Naive thymus-derived CD8-positive, alpha-beta T cell (primary cell): Measurements from ENCODE around the gene TPM1. TPM values are rescaled to one million over a fixed set of nuclear protein-coding genes. Genes with fewer than 3 reads are reported as not detected.

Experiments
- ATAC-seq, 2 donors: fragments of 150-1000 bp; cut with Tn5 transposase in 1 of 2; sonication (Bioruptor Pico), chemical (Tn5 transposase) in 1 of 2; 1 replicate in 1 of 2; 2 replicates in 1 of 2; pipeline ENCODE4 v1.10.0; 2021; ENCODE audit warnings: mild to moderate bottlenecking in 2 of 2, moderate library complexity in 2 of 2
- POLR2A ChIA-PET: fragments of 350-600 bp; sonication (Branson Sonifier 250); formaldehyde crosslinking; loops from one replicate; lab custom pipeline; 2021; ENCODE audit warnings: antibody characterized with exemption; lab: Charles Lee
- DNase-seq, 10 donors: peaks; one replicate each; pipeline versions ENCODE4 v3.0.0 to v3.0.0-alpha.2; 2020 to 2022
- H3K27ac Mint-ChIP-seq, 10 donors: one replicate each; pipeline ENCODE4 v1.8.0; 2020 to 2022; ENCODE audit warnings: mild to moderate bottlenecking in 10 of 10, mixed read lengths in 10 of 10, moderate library complexity in 4 of 10, inconsistent platforms in 1 of 10
- H3K27me3 Mint-ChIP-seq, 5 donors: one replicate each; pipeline ENCODE4 v1.8.0; 2021 to 2022; ENCODE audit warnings: mixed read lengths in 5 of 5
- H3K36me3 Mint-ChIP-seq, 3 donors: one replicate each; pipeline ENCODE4 v1.8.0; 2020 to 2022; ENCODE audit warnings: mixed read lengths in 3 of 3, mild to moderate bottlenecking in 2 of 3, inconsistent platforms in 1 of 3
- H3K4me1 Mint-ChIP-seq, 4 donors: one replicate each; pipeline ENCODE4 v1.8.0; 2021 to 2022; ENCODE audit warnings: mixed read lengths in 4 of 4
- H3K4me3 Mint-ChIP-seq, 10 donors: one replicate each; pipeline ENCODE4 v1.8.0; 2020 to 2022; ENCODE audit warnings: mild to moderate bottlenecking in 10 of 10, mixed read lengths in 10 of 10, moderate library complexity in 6 of 10, inconsistent platforms in 1 of 10
- H3K9me3 Mint-ChIP-seq, 9 donors: one replicate each; pipeline ENCODE4 v1.8.0; 2020 to 2022; ENCODE audit warnings: mixed read lengths in 9 of 9, mild to moderate bottlenecking in 3 of 9, inconsistent platforms in 1 of 9, moderate library complexity in 1 of 9
- polyA plus RNA-seq, 3 donors: library from polyadenylated mRNA; unstranded; fragments of 300-500 nt; fragmentation: Illumina TruSeq; gene quantifications; one replicate each; pipeline ENCODE4 v1.2.3, GENCODE V29; 2021
- total RNA-seq, 8 experiments: library from RNA in 2 of 8; stranded (reverse) in 2 of 8; gene quantifications; one replicate each; pipeline ENCODE4 v1.2.3 and lab custom pipeline; 2021 to 2026

TPM1 gene
- total and polyA plus RNA-seq, 5 experiments from 2014 or later = 5.1 to 21.2 (median 6.0) TPM

- POLR2A ChIA-PET = interaction anchor here (3.5 kb wide), 1 partner anchor 48 kb away, joined by 10 read pairs; no protein-coding TSS in a partner anchor
- Mint-ChIP-seq H3K27me3 (peaks cover 28 to 65% (median 44%) of the 10 kb centered on the region in 5 donors), H3K4me1 (peaks cover 16 to 43% (median 35%) of the 10 kb centered on the region in 4 donors)
Observed at GRCh38 chr15:63045879-63046278, 3.3 kb downstream of the TPM1 start.

DNA sequence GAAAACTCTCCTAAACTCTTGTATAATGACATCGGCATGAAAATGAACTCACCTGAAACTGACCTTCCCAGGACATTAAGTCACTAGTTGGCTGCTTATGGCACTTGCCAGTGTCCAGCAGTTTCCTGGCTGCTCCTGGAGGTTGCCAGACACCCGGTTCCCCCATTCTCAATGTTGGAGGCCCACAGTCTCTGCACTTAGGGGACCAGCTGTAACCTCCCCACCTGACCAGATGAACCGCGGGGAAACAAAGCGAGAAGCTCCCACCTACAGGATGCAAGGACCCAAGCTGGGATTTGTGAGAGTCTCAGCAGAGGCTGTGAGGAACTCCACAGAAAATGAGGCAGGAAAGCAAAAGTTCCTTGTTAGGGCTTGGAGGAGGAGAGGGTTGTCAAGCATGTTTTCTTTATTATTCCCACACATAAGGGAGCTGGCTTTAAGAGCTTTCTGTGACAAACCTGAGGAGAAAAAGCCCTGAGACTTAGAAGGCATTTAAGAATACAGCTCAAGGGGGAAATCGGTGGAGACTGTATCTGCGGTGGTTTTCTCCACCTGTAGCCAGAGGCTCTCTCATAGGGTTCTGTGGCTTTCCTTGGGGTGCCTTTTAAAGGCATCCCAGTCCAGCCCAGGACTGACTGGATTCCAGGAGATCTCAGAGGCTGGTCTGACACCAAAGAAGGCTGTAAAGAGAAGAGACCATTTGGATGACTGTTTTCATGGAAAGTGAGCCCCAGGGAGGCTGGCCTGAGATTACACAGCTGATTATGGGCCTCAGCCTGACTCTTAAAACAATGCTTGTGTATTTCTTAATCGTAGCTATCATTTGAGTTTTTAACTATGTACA, 4.6 kb downstream of the TPM1 start:
- no peaks in the 10 kb centered on the region for H3K9me3 Mint-ChIP-seq
- DNase-seq = no peak
- no peak for ATAC-seq
- H3K27ac Mint-ChIP-seq = peak overlapping the region in 8 of 10 donors; percentile 48 to 86 (median 80)
- peaks cover 16 to 43% (median 29%) of the 10 kb centered on the region in 4 donors for H3K4me1 Mint-ChIP-seq
- H3K4me3 Mint-ChIP-seq = peak overlapping the region; percentile 77 to 93 (median 89)
- H3K27me3 Mint-ChIP-seq = peaks cover 19 to 53% (median 34%) of the 10 kb centered on the region in 5 donors
- POLR2A ChIA-PET = interaction anchor here (0.7 to 3.5 kb wide), 4 partner anchors 10 to 110 kb away, joined by 3 to 10 read pairs (median 4); partner anchors contain the start of gene RPS27L
- no peaks in the 10 kb centered on the region for H3K36me3 Mint-ChIP-seq

More at GRCh38 chr15:63045879-63046278, 3.3 kb downstream of the TPM1 start:
- no peaks in the 10 kb centered on the region for H3K36me3 Mint-ChIP-seq
- H3K4me3 Mint-ChIP-seq = no peak overlapping the region
- DNase-seq (no peak), ATAC-seq (no peak)
- H3K9me3 Mint-ChIP-seq = no peaks in the 10 kb centered on the region
- no peak overlapping the region for H3K27ac Mint-ChIP-seq

DNA sequence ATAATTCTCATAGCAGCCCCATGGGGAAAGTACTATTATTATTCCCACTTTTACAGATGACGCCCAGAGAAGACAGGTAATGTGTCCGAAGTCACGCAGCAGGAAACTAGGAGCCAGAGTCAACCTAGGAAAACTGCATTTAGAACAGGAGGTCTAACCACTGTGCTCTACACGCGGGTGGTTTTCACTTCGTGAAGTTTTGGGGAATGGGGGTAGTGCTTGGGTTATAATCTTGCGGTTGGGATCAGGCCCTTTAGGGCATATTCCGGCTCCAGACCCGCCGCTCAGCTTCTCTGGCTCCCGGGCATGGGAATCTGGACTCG, 5.2 kb downstream of the TPM1 start:
- no peaks in the 10 kb centered on the region for H3K9me3 Mint-ChIP-seq
- DNase-seq = no peak
- ATAC-seq = no peak
- H3K4me1 Mint-ChIP-seq = peaks cover 14 to 41% (median 29%) of the 10 kb centered on the region in 4 donors
- H3K27me3 Mint-ChIP-seq = peaks cover 19 to 49% (median 34%) of the 10 kb centered on the region in 5 donors
- peak overlapping the region; percentile 77 to 93 (median 89) for H3K4me3 Mint-ChIP-seq
- peak overlapping the region in 9 of 10 donors; percentile 48 to 86 (median 80) for H3K27ac Mint-ChIP-seq
- H3K36me3 Mint-ChIP-seq = no peaks in the 10 kb centered on the region
- POLR2A ChIA-PET = interaction anchor here (0.7 to 3.5 kb wide), 4 partner anchors 9 to 109 kb away, joined by 3 to 10 read pairs (median 4); partner anchors contain the start of gene RPS27L

- no peaks in the 10 kb centered on the region for H3K9me3 Mint-ChIP-seq
- DNase-seq (peak; percentile 78 to 89 (median 85)), ATAC-seq (peak; percentile 80 to 83)
- POLR2A ChIA-PET = interaction anchor here (0.7 to 3.5 kb wide), 6 partner anchors 9 to 229 kb away, joined by 3 to 10 read pairs (median 3); partner anchors contain the start of gene RPS27L
- no peaks in the 10 kb centered on the region for H3K36me3 Mint-ChIP-seq
- H3K4me3 Mint-ChIP-seq = peak overlapping the region; percentile 83 to 97 (median 93)
- H3K4me1 Mint-ChIP-seq = peaks cover 10 to 36% (median 26%) of the 10 kb centered on the region in 4 donors
- H3K27ac Mint-ChIP-seq = peak overlapping the region in 8 of 10 donors; percentile 59 to 87 (median 78)
- H3K27me3 Mint-ChIP-seq = peaks cover 16 to 44% (median 30%) of the 10 kb centered on the region in 5 donors
Observed at GRCh38 chr15:63048115-63048775, 5.7 kb downstream of the TPM1 start.

- POLR2A ChIA-PET = interaction anchor here (0.7 to 3.5 kb wide), 4 partner anchors 8 to 228 kb away, joined by 3 to 10 read pairs (median 4); no protein-coding TSS in a partner anchor
- Mint-ChIP-seq H3K36me3 (no peaks in the 10 kb centered on the region), H3K4me1 (peaks cover 10 to 28% (median 22%) of the 10 kb centered on the region in 4 donors), H3K9me3 (no peaks in the 10 kb centered on the region), H3K4me3 (peak overlapping the region; percentile 86 to 97 (median 94)), H3K27me3 (peaks cover 16 to 36% (median 28%) of the 10 kb centered on the region in 5 donors), H3K27ac (peak overlapping the region; percentile 58 to 93 (median 80))
- DNase-seq (peak in 7 of 10 donors; percentile 11 to 66 (median 18)), ATAC-seq (peak; percentile 21 to 30)
Observed at GRCh38 chr15:63048776-63049665, 6.5 kb downstream of the TPM1 start.

DNA sequence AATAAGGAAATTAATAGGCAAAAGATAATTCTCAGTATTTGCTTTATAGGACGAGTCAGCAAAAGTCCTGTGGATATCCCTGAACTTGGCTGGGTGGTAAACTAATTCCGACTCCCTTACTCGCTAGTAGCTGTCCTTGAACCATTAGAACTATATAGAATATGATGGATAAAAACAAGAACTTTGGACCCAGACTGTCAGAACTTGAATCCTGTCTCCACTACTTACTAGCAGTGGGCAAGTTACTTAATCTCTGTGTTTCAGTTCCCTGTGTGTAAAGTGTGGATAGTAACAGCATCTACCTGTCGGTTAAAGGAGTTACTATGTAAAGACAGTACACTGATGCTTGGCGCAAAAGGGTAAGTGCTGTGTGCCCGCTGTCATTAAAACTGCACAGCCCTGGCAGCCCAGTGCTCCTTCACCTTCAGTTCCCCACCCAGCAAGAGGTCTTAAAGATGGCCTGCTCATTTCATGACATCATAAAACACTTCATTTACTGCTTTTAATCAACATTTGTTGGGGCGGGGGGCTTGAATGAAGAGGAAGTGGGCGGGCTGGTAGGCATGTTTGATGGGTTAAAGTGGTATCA, 7.3 kb downstream of the TPM1 start:
- H3K9me3 Mint-ChIP-seq = no peaks in the 10 kb centered on the region
- H3K27me3 Mint-ChIP-seq = peaks cover 11 to 27% (median 19%) of the 10 kb centered on the region in 5 donors
- H3K4me1 Mint-ChIP-seq = peaks cover 10 to 24% (median 21%) of the 10 kb centered on the region in 4 donors
- no peaks in the 10 kb centered on the region for H3K36me3 Mint-ChIP-seq
- no peak for DNase-seq
- POLR2A ChIA-PET = no interaction called here
- H3K4me3 Mint-ChIP-seq = peak overlapping the region; percentile 41 to 97 (median 91)
- H3K27ac Mint-ChIP-seq = peak overlapping the region in 1 of 10 donors; percentile 81
- no peak for ATAC-seq

GRCh38 chr15:63050731-63051155, 8.2 kb downstream of the TPM1 start:
- no peak for ATAC-seq
- Mint-ChIP-seq H3K4me1 (peaks cover 10 to 24% (median 22%) of the 10 kb centered on the region in 4 donors), H3K36me3 (no peaks in the 10 kb centered on the region), H3K27ac (no peak overlapping the region), H3K4me3 (no peak overlapping the region), H3K27me3 (peaks cover 4 to 19% (median 11%) of the 10 kb centered on the region in 5 donors), H3K9me3 (no peaks in the 10 kb centered on the region)
- no peak for DNase-seq
- POLR2A ChIA-PET = no interaction called here

DNA sequence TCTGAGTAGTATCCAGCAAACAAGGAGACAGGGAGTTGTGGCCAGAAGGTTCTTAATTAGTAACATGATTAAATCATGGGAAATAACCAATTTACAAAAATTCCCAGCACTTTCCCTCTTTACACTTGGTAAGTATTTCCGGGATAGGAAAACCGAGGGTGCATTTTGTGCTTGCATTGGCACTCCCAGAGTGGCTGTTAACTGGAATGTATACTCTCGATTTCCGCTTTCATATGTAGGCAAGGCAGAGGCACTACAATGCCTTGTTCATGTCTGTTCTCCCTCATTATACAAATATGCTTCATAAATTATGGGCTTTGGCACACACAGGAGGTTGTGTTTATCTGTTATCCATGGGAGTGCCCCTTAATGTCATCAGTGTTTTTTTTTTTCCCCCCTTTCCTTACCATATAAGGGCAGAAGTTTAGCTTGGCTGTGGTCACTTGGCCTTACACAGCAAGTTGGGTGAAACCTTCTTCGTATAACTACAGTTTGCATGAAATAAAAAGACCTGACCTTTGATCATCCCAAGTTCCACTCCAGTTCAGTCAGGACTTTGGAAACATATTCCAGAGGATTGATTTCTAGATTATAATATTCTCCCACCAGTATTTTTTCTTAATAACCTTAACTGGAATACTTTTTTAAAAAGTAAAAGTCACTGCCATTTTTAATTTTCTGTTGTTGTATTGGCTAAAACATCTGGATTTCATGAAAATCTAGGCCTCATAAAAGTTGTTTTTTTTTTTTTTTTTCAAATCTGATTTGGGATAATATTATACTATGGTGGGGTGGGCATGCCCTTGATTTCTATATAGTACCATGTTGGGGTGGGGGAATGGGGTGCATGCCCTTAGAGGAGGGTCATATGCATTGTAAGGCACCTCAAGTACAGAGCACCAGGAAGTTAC, 8.9 kb downstream of the TPM1 start:
- DNase-seq (no peak), ATAC-seq (no peak)
- Mint-ChIP-seq H3K4me1 (peaks cover 10 to 24% (median 22%) of the 10 kb centered on the region in 4 donors), H3K27ac (no peak overlapping the region), H3K36me3 (no peaks in the 10 kb centered on the region), H3K4me3 (no peak overlapping the region), H3K9me3 (no peaks in the 10 kb centered on the region), H3K27me3 (peaks cover 0 to 12% (median 7%) of the 10 kb centered on the region in 5 donors)
- POLR2A ChIA-PET = no interaction called here

- Mint-ChIP-seq H3K4me3 (no peak overlapping the region), H3K4me1 (peaks cover 10 to 24% (median 22%) of the 10 kb centered on the region in 4 donors), H3K27me3 (peaks cover 0 to 4% (median 0%) of the 10 kb centered on the region in 5 donors), H3K36me3 (peaks cover 0 to 7% (median 2%) of the 10 kb centered on the region in 3 donors), H3K9me3 (no peaks in the 10 kb centered on the region), H3K27ac (no peak overlapping the region)
- POLR2A ChIA-PET = no interaction called here
- ATAC-seq (no peak), DNase-seq (no peak)
Observed at GRCh38 chr15:63052077-63052841, 9.7 kb downstream of the TPM1 start.
